Right kidney (tissue), 1 donor: ENCODE measurements around the gene ZNF775.
A peak's percentile ranks its signal among the peaks of the same experiment; 100 is the strongest.
"Not testable (repeated sequence)": the region's sequence is repeated elsewhere in the genome, so short reads cannot be mapped to it uniquely, and the experiment has no call there.

ENCODE experiments used
- DNase-seq: peaks from one replicate; pipeline ENCODE4 v3.0.0-alpha.2; 2016

ZNF775 gene

GRCh38 chr7:150382123-150382843 is 3.2 kb downstream of the ZNF775 start:
- DNase-seq: no peak

GRCh38 chr7:150382844-150383225 is 3.7 kb downstream of the ZNF775 start:
- no peak for DNase-seq

GRCh38 chr7:150383710-150384397 is 4.7 kb downstream of the ZNF775 start:
- peak; percentile 57 for DNase-seq

- no peak for DNase-seq
Observed at GRCh38 chr7:150384406-150385301, 5.5 kb downstream of the ZNF775 start.

GRCh38 chr7:150385302-150385723 is 6.2 kb downstream of the ZNF775 start:
- DNase-seq: no peak

GRCh38 chr7:150385884-150386283 is 6.8 kb downstream of the ZNF775 start:
- DNase-seq: not testable (repeated sequence)

GRCh38 chr7:150388306-150388705 is 9.2 kb downstream of the ZNF775 start:
- DNase-seq: no peak

GRCh38 chr7:150388709-150389531 is 9.8 kb downstream of the ZNF775 start:
- peak; percentile 26 for DNase-seq

GRCh38 chr7:150389532-150389816 is 10.3 kb downstream of the ZNF775 start:
- DNase-seq: no peak

GRCh38 chr7:150390205-150390604 is 11.1 kb downstream of the ZNF775 start:
- no peak for DNase-seq

- no peak for DNase-seq
Observed at GRCh38 chr7:150393325-150393724, 14.2 kb downstream of the ZNF775 start.

GRCh38 chr7:150396426-150396825 is 17.3 kb downstream of the ZNF775 start:
- no peak for DNase-seq

GRCh38 chr7:150396851-150397260 is 17.7 kb downstream of the ZNF775 start:
- no peak for DNase-seq

- DNase-seq: no peak
Observed at GRCh38 chr7:150397346-150398107, 18.4 kb downstream of the ZNF775 start.

- no peak for DNase-seq
Observed at GRCh38 chr7:150398108-150398964, 19.2 kb downstream of the ZNF775 start.

- no peak for DNase-seq
Observed at GRCh38 chr7:150398965-150399320, 19.8 kb downstream of the ZNF775 start.

- peak; percentile 1 for DNase-seq
Observed at GRCh38 chr7:150399421-150400007, 20.4 kb downstream of the ZNF775 start.

- peak; percentile 4 for DNase-seq
Observed at GRCh38 chr7:150400008-150400787, 21.1 kb downstream of the ZNF775 start.

GRCh38 chr7:150400788-150401423 is 21.8 kb downstream of the ZNF775 start:
- peak; percentile 10 for DNase-seq
